Gastrocnemius medialis (tissue), 4 donors: ENCODE data around the gene PDE9A.

Experiments used
- CTCF ChIP-seq, 5 experiments: fragments of 450-650 bp in 3 of 5; fragments of 200-600 bp in 2 of 5; sonication (generic) in 2 of 5; IDR thresholded peaks in 4 of 5; conservative IDR thresholded peaks in 1 of 5; 1 replicate in 4 of 5; 2 replicates in 1 of 5; pipeline ENCODE4 v1.5.1; 2016 to 2019; ENCODE audit warnings: antibody characterized with exemption in 5 of 5, mild to moderate bottlenecking in 3 of 5, moderate library complexity in 3 of 5
- POLR2A ChIP-seq, 2 donors: fragments of 450-650 bp; IDR thresholded peaks; one replicate each; pipeline ENCODE4 v1.6.1; 2017; ENCODE audit warnings: antibody characterized with exemption in 2 of 2, mild to moderate bottlenecking in 2 of 2, moderate library complexity in 2 of 2

DNA sequence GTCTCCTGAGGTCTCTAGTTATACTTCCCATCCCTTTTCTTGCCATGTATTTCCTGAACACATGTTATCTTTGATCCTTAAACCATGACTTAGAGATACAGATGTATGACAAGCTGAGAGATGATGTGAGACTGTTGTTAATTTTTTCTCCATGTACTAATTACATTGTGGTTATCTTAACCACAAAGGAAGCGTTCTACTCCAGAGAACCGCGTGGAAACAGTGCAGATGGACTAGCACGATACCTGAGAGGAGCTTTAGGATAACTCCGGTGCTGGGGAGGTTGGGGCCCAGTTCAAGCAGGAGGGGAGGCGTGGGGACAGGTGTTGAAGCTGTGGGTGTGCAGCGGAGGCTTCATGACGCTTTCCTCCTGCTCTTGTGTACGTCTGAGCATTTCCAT, 17.5 kb downstream of the PDE9A start:
- TF ChIP-seq CTCF (IDR thresholded peaks at IDR 0.05 in 4 of 5, conservative IDR thresholded peaks at IDR 0.05 in 1 of 5) (no peak), POLR2A (IDR thresholded peaks at IDR 0.05) (no peak)
